Keratinocyte (primary cell): Measurements from ENCODE around the gene LAP3. TPM values are rescaled to one million over a fixed set of nuclear protein-coding genes. Genes with fewer than 3 reads are reported as not detected.

ENCODE experiments used
- DNase-seq: peaks from one replicate; pipeline ENCODE4 v3.0.0-alpha.2; 2011; ENCODE audit warnings: low read depth, missing footprints, low spot score
- FAIRE-seq: peaks from 2 replicates; lab custom pipeline; 2011; peaks lifted over from hg19 to GRCh38; lab: Jason Lieb, UNC
- H2AFZ ChIP-seq: 2 replicates; pipeline ENCODE4 v1.6.0; 2012; ENCODE audit warnings: low read length, control low read depth, inconsistent platforms; ENCODE audit not compliant: control insufficient read depth
- H3K27ac ChIP-seq: 2 replicates; pipeline ENCODE4 v1.5.1; 2011; ENCODE audit warnings: low read length; ENCODE audit not compliant: control insufficient read depth, insufficient read depth
- H3K27me3 ChIP-seq: 3 replicates; pipeline ENCODE4 v1.6.0; 2011; ENCODE audit warnings: low read length; ENCODE audit not compliant: control insufficient read depth, insufficient read depth; ENCODE audit errors: extremely low read depth
- H3K36me3 ChIP-seq, 2 experiments: 2 replicates in 1 of 2; 3 replicates in 1 of 2; pipeline ENCODE4 v1.5.1; 2011; ENCODE audit warnings: low read length in 2 of 2, mild to moderate bottlenecking in 1 of 2; ENCODE audit not compliant: control insufficient read depth in 2 of 2, insufficient read depth in 2 of 2; ENCODE audit errors: extremely low read depth in 1 of 2
- H3K4me1 ChIP-seq: 3 replicates; pipeline ENCODE4 v1.5.1; 2011; ENCODE audit warnings: low read length; ENCODE audit not compliant: control insufficient read depth, insufficient read depth; ENCODE audit errors: extremely low read depth
- H3K4me2 ChIP-seq: 3 replicates; pipeline ENCODE4 v1.6.0; 2011; ENCODE audit warnings: low read depth, low read length; ENCODE audit not compliant: control insufficient read depth, insufficient read depth; ENCODE audit errors: extremely low read depth
- H3K4me3 ChIP-seq, 3 experiments: fragments of 200-600 bp in 1 of 3; sonication (generic) in 1 of 3; 2 replicates in 2 of 3; 3 replicates in 1 of 3; pipeline ENCODE4 v1.5.1; 2011 to 2016; ENCODE audit warnings: low read length in 3 of 3, mild to moderate bottlenecking in 3 of 3, control low read depth in 2 of 3, inconsistent platforms in 1 of 3, low read depth in 1 of 3, mixed read lengths in 1 of 3, mixed run types in 1 of 3, moderate library complexity in 1 of 3; ENCODE audit not compliant: control insufficient read depth in 2 of 3, insufficient read depth in 2 of 3; ENCODE audit errors: extremely low read depth in 1 of 3
- H3K79me2 ChIP-seq: 2 replicates; pipeline ENCODE4 v1.6.0; 2012; ENCODE audit warnings: low read length; ENCODE audit not compliant: control insufficient read depth, insufficient read depth
- H3K9ac ChIP-seq: 3 replicates; pipeline ENCODE4 v1.6.0; 2011; ENCODE audit warnings: low read length; ENCODE audit not compliant: control insufficient read depth, insufficient read depth; ENCODE audit errors: extremely low read depth
- H3K9me1 ChIP-seq: 3 replicates; pipeline ENCODE4 v1.6.0; 2011; ENCODE audit warnings: low read length; ENCODE audit not compliant: control insufficient read depth, insufficient read depth; ENCODE audit errors: extremely low read depth
- H3K9me3 ChIP-seq: 2 replicates; pipeline ENCODE4 v1.5.1; 2012; ENCODE audit warnings: low read depth, low read length; ENCODE audit not compliant: control insufficient read depth
- H4K20me1 ChIP-seq: 3 replicates; pipeline ENCODE4 v1.6.0; 2011; ENCODE audit warnings: low read length; ENCODE audit not compliant: control insufficient read depth, insufficient read depth; ENCODE audit errors: extremely low read depth
- CTCF ChIP-seq, 3 experiments: IDR thresholded peaks in 1 of 3; conservative IDR thresholded peaks in 1 of 3; optimal IDR thresholded peaks in 1 of 3; 2 replicates in 2 of 3; 3 replicates in 1 of 3; pipeline versions ENCODE3 to v1.5.1; 2011; ENCODE audit warnings: low read length in 3 of 3, mild to moderate bottlenecking in 3 of 3, moderate library complexity in 2 of 3, control low read depth in 1 of 3, inconsistent platforms in 1 of 3; ENCODE audit not compliant: insufficient read depth in 2 of 3; ENCODE audit errors: extremely low read depth in 1 of 3
- EZH2 ChIP-seq: IDR thresholded peaks from one replicate; pipeline ENCODE4 v1.6.1; 2012; ENCODE audit warnings: inconsistent platforms, mild to moderate bottlenecking, low read length, moderate library complexity
- dilution Hi-C: fragments of 300-500 bp; cut with MboI; formaldehyde crosslinking; loops from one replicate; pipeline ENCODE4 v1.7.0; 2020; ENCODE audit warnings: low sequenced_read_pairs; ENCODE audit not compliant: extremely low pct_ligation_motif_present
- polyA plus RNA-seq, 5 experiments: library from polyadenylated mRNA; depleted of rRNA in 3 of 5; stranded (reverse) in 3 of 5; stranded (forward) in 1 of 5; unstranded in 1 of 5; fragments of >200 nt; gene quantifications; 1 replicate in 1 of 5; 2 replicates in 3 of 5; 3 replicates in 1 of 5; pipeline versions ENCODE4 v1.2.1 to v1.2.3, GENCODE V29; 2011 to 2012; ENCODE audit warnings: missing spikeins in 2 of 5, low read depth in 1 of 5, low replicate concordance in 1 of 5

The LAP3 gene
- polyA plus RNA-seq, 1 donor (not counting 4 experiments of a cell fraction or from before 2014, with no cell fraction given), result 84.8 TPM

- H3K4me2 ChIP-seq, result no peak overlapping the region
- no peak overlapping the region for H3K27ac ChIP-seq
- no peaks in the 10 kb centered on the region for H3K9me1 ChIP-seq
- H4K20me1 ChIP-seq, result peaks cover 15% of the 10 kb centered on the region
- DNase-seq (no peak), FAIRE-seq (no peak)
- H3K9me3 ChIP-seq, result no peaks in the 10 kb centered on the region
- dilution Hi-C loops, result no loop called here
- H3K27me3 ChIP-seq, result no peaks in the 10 kb centered on the region
- peaks cover 18% of the 10 kb centered on the region for H3K4me1 ChIP-seq
- TF ChIP-seq EZH2 (no peak), CTCF (optimal IDR thresholded peaks at IDR 0.05 in 1 of 3, IDR thresholded peaks at IDR 0.05 in 1 of 3, conservative IDR thresholded peaks at IDR 0.05 in 1 of 3; ENCODE audit: extremely low read depth in 1 of 3, insufficient read depth in 2 of 3, low read length in 3 of 3) (no peak)
- no peak overlapping the region for H3K4me3 ChIP-seq
- peaks cover 58% of the 10 kb centered on the region for H3K79me2 ChIP-seq
- H2AFZ ChIP-seq, result no peak overlapping the region
- peaks cover 24 to 37% of the 10 kb centered on the region in 2 experiments for H3K36me3 ChIP-seq
- H3K9ac ChIP-seq, result no peak overlapping the region
Measured at GRCh38 chr4:17619416-17620105, 42.6 kb downstream of the LAP3 start.

GRCh38 chr4:17623451-17624001, 46.5 kb downstream of the LAP3 start:
- dilution Hi-C loops, result no loop called here
- DNase-seq (no peak), FAIRE-seq (no peak)
- Histone ChIP-seq H3K9me3 (no peaks in the 10 kb centered on the region), H3K9ac (no peak overlapping the region), H3K36me3 (peaks cover 34 to 39% of the 10 kb centered on the region in 2 experiments), H3K4me3 (no peak overlapping the region), H3K9me1 (no peaks in the 10 kb centered on the region), H2AFZ (no peak overlapping the region), H3K4me1 (no peaks in the 10 kb centered on the region), H4K20me1 (peaks cover 3% of the 10 kb centered on the region), H3K27ac (no peak overlapping the region), H3K27me3 (no peaks in the 10 kb centered on the region), H3K79me2 (peaks cover 23% of the 10 kb centered on the region), H3K4me2 (no peak overlapping the region)
- TF ChIP-seq EZH2 (no peak), CTCF (optimal IDR thresholded peaks at IDR 0.05 in 1 of 3, IDR thresholded peaks at IDR 0.05 in 1 of 3, conservative IDR thresholded peaks at IDR 0.05 in 1 of 3; ENCODE audit: extremely low read depth in 1 of 3, insufficient read depth in 2 of 3, low read length in 3 of 3) (no peak)
